GM19467 (cell line): ENCODE measurements around the gene LIMS4.
"Not testable (repeated sequence)": the region's sequence is repeated elsewhere in the genome, so short reads cannot be mapped to it uniquely, and the experiment has no call there.

Experiments used
- ATAC-seq: cut with Tn5 transposase; IDR thresholded peaks from one replicate; pipeline ENCODE4 v1.9.1; 2021; ENCODE audit warnings: mild to moderate bottlenecking, moderate library complexity; ENCODE audit not compliant: unreplicated experiment

LIMS4 gene, protein sequence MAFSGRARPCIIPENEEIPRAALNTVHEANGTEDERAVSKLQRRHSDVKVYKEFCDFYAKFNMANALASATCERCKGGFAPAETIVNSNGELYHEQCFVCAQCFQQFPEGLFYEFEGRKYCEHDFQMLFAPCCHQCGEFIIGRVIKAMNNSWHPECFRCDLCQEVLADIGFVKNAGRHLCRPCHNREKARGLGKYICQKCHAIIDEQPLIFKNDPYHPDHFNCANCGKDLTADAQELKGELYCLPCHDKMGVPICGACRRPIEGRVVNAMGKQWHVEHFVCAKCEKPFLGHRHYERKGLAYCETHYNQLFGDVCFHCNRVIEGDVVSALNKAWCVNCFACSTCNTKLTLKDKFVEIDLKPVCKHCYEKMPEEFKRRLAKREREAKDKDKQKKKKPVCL

DNA sequence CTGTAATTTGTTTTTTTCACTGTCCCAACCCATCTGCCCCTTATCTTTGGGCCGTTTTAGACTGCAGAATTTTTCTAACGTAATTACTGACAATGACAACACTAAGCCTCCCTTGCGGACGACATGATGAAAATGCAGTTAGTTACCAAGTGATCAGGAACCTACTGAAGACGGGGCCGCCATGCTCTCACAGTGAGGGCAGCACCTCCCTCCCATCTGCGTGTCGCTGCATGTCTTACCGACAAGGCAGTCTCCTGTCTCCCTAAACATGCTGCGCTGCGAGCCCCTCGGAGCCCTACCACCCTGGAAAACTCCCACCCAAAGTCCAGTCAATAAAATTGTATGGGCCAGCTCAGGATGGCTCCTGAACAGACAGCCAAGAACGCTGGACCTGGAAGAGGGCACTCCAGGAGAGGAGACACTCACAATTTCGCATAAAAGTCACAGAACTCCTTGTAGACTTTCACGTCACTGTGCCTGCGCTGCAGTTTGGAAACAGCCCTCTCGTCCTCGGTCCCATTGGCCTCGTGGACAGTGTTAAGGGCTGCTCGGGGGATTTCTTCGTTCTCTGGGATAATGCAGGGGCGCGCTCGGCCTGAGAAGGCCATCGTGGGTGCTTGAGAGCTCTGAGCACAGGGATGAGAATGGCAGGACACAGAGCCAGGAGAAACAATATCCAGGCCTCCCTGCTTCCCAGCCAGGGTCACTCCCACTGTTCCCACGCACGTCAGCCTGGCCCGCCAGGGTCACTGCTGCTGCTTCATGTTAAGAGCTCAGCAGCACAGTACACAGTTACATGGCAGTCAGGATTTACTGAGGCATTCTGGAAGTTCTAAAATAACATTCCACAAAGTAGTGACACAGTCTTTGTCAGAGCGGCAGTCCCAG is at the start of gene LIMS4:
TSS of gene LIMS4 (minus strand) at position 646 of the 888 bp plus-strand sequence. CDS start at position 608, 38 bp downstream.
- ATAC-seq: not testable (repeated sequence)

DNA sequence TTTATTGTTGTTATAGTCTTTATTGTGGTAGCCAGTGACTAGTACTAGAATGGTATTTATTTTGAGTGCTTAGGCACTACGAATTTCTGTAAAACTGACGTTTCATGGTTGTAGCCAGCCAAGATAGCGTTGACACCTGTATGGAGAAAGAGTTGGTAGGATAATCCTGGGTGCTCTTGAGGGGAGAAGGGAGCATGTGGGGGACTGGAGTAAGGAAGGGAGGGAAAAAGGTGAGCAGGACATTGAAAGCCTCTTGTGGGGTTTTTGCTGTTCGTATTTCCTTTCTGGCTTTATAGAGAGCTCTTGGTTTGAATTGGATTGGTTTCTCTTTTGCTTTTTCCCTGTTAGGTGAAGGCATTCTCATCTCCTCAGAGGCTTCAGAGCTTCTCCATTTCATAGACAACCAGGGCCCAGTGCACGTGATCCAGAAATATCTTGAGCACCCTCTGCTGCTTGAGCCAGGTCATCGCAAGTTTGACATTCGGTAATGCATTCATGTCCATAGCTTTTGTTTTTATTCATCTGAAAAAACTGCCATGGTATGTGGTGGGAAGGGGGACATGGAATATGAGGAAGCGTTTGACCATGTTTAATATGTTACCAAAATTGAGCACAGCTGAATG is 27.2 kb upstream of the LIMS4 start:
- ATAC-seq: peak; percentile 90

DNA sequence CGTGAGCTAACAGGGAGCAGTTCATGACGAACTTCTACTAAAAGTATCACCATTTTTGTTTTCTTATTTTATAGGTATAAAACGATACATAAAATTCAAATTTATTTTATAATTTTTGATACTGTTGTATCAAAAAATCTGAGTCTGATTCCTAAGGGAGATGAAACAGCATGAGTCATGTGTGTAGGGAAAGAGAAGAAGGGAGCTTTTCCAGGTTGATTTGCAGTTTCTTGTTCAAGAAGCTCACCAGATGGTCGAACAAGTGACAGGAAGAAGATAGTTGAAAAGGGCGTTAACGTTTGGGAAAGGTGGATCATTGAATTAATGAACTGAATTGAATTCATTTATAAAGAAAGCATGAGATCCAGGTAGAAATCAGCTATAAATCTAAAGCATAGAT is 23.4 kb upstream of the LIMS4 start:
- ATAC-seq: not testable (repeated sequence)

DNA sequence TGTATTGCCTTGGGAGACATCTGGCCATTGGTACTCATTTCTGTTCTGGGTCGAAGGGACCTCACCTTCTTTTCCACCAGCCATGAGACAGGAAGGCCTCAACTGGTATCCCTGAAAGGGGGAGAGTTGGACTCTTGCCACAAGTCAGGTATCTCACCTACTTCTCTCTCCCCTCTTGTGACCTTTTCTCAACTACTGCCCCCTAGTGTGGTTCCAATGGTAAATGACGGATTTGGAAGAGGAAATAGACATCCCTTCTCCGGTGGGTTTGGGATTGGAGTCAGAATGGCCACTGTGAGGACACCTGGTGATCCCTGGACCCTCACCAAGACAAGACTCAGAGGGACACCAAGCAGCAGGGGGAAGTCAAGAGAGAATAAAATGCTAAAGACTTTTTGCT is 21.9 kb upstream of the LIMS4 start:
- ATAC-seq: not testable (repeated sequence)

DNA sequence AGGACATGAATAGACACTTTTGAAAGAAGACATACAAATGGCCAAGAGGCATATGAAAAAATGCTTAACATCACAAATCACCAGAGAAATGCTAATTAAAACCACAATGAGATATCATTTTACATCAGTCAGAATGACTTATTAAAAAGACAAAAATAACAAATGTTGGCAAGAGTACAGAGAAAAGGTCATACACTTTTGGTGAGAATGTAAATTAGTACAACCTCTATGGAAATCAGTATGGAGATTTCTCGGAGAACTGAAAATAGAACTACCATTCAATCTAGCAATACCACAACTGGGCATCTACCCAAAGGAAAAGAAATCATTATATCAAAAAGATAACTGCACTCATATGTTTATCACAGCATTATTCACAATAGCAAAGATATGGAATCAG is 16.4 kb upstream of the LIMS4 start:
- ATAC-seq: not testable (repeated sequence)

DNA sequence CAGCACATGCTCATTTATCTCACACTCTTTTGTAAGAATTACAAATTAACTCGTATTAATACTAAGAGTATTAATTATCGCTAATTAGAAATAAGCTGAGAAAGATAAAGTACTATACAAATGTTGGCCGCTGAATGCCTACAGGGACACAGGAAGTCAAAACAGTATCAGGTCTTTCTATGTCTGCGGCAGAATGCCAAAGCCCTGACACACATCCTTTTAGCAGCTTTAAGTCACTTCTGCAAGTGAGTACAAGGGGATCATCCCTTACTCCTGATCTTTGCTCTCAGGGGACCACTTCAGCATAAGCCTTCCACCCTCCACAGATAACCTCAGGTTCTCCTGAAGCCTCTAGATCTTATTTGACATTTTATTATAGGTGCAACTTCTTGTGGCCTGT is 10.1 kb upstream of the LIMS4 start:
- ATAC-seq: not testable (repeated sequence)

DNA sequence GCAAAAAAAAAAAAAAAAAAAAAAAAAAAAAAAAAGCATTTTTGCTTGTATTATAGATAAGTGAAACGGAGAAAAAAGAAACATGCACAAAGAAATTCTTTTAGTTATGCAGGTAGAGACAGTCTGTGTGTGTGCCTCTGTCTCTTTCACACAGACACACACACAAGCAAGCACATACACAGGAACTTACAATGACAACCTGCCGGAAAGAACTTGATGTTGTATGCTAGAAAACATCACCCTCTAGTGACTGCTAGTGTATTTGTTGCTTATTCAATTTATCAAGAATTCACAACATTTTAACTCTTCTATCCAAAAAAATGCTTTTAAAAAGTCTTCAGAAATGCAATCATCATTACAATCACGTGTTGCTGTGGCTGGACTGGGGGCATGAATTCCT is 8.6 kb upstream of the LIMS4 start:
- not testable (repeated sequence) for ATAC-seq

DNA sequence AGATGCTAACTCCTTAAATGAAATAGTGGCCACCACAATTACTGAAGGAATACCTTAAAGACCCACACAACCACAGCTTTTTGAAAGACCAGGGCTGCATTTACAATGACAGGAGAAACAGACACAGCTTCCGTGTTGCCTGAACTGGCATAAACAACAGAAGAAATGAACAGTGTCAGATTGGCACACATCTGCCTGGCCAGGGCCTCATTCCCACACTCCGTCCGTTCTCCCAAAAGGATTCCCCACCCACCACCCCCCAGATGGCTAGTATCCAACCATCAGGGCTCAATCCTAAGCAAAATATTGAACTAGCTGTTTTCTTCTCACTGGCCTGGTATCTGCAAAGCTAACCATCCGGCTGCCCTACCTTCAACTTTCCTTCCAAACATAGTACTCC is 7.5 kb upstream of the LIMS4 start:
- ATAC-seq: not testable (repeated sequence)

DNA sequence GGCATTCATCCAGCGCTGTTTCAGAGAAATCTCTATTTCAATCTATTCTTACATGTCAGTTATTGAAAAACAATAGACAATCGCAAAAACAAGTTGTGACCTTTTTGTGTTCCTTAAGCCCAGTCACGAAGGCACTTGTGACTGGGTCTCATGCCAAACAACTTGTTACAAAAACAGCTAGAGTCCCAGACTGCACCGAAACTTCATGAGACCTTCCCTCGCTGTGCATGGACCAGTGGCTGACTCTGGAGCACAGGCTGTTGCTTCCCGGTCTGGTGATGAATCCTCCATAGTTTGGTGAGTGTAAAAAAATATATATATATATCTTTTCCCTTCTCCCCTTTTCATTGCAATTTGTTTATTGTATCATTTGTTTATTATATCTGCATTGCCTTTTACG is 4.8 kb upstream of the LIMS4 start:
- ATAC-seq: not testable (repeated sequence)

DNA sequence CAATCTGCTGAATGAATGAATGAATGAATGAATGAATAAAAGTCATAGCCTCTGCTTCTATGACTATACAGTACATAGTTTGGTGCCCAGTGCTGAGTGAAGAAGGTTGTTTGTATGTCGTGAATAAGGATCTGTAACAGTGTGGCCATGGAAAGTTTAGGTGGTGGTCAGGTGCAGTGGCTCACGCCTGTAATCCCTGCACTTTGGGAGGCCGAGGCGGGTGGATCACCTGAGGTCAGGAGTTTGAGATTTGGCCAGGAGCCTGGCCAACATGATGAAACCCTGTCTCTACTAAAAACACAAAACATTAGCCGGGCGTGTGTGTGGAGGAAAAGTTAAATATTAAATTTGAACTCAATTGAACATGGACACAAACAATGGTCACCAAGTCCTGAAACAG is 4.3 kb upstream of the LIMS4 start:
- not testable (repeated sequence) for ATAC-seq

DNA sequence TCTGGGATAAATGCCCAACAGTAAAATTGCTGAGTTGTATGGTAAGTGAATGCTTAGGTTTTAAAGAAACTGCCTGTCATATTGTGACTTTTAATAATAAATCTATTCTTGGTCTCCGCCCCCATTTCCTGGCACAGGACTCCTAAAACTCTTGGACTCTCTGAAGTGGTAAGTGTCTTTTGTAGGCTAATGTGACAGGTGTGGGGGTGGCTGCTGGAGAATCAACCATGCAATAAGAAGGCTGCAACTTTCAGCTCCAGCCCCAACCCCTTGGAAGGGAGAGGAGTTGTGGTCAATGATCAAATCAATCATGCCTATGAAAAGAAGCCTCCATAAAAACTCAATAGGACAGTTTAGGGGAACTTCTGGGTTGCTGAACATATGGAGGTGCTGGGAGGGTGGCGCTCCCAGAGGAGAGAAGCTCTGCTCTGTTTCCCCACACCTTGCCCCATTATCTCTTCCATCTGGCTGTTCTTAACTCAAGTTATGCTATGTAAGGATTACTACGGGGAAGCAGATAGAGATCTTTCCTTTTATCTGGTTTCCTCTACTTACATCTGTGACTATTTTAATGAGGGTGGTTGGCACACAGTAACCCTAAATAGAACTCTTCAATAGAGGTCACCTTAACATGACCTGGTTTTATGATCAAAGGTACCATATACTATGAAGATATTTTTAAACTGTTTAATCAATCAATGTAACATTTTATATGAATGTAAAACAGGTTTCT is 3.2 kb upstream of the LIMS4 start:
- ATAC-seq: not testable (repeated sequence)

DNA sequence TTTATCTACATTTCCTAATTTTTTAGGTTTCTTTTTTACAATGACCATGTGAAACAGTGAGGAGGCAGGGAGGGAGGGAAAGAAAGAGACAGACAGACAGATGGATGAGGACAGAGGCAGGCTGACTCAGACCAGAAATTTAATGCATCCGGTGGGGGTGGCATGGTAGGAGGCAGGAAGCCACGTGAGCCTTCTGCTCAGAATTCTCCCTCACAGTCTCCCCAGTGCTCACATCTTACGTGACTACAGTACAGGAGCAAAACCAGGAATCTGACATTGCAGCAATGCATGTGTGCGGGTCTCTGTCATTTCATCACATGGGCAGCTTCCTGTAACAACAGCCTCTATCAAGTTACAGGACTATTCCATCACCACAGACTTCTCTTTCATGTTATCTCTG is 2.3 kb upstream of the LIMS4 start:
- peak; percentile 98 for ATAC-seq

DNA sequence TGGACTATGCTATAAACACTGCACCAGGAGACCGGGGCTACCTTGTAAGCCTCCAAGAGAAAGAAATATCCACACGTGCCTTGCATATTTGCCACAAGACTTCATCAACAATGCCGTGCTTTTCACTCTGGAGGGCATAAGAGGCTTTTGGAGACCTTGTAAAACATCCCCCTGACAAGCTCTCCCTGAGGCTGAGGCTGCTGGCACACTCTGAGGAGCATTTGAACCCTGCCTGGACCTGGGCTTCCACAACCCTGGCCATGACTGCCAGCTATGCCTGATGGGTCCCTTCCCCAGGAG is 393 bp upstream of the LIMS4 start:
- ATAC-seq: not testable (repeated sequence)

DNA sequence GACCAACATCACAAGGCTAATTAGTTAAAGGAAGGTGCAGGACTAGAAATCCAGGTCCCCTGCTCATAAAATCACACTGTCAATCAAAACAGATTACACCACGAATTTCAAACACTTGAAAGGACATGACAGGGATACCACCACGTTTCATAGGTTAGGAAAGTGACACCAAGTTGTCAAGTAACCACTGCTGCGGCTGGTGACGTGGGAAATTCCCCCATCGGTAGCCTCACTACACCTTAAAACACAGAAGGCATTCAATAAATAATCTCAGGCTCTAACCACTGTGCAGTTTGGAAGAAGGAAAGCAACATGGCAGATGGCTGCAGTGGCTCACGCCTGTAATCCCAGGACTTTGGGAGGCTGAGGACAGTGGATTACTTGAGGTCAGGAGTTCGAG is 3.7 kb downstream of the LIMS4 start:
- not testable (repeated sequence) for ATAC-seq

DNA sequence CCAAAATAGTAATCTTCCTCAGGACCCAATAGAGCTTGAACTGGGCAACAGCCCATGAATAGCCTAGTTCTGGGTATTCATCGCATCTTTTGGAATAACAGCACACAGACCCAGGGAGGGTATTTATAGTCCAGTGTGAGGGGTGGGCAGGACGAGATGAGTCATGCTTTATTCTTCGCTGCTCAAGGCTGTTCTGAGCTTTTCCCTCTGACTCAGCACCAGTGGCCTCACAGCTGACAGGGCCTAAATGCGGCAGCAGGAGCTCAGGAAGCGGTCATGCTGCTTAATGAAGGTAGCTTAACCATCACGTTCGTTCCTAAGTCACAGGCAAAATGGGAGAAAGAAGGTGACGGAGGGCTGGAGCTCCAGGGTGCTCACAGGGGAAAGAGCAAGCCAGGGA is 7.3 kb downstream of the LIMS4 start:
- not testable (repeated sequence) for ATAC-seq

DNA sequence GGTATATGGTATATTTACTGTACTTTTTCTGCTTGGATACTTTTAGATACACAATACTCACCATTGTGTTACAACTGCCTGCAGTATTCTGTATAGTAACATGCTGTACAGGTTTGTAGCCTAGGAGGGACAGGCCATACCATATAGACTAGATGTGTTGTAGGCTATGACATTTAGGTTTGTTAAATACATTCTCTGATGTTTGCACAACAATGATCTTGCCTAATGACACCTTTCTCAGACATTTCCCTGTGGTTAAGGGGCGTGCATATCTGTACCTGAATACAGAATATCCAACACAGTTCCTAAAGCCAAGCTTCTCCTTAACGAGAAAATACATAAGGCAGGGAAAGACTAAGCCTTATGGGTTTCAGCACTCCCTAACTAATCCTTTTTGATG is 10.2 kb downstream of the LIMS4 start:
- not testable (repeated sequence) for ATAC-seq

DNA sequence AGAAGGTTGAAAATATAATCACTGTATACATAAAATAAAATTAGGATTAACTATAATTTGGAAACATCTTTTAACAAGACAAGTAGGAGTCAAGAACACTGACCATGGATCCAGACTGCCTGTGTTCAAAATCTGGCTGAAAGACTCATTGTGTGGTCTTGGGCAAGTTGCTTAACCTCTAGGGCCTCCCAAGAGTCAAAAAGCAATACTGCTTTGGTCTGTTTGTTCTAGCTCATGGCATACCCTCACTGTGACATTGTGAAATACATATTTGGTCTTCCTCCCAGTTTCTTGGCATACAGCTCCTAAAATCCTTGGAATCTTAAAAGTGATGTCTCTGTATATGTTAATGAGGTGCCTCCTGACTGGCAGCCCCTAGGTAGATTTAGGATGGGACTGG is 12.3 kb downstream of the LIMS4 start:
- not testable (repeated sequence) for ATAC-seq

DNA sequence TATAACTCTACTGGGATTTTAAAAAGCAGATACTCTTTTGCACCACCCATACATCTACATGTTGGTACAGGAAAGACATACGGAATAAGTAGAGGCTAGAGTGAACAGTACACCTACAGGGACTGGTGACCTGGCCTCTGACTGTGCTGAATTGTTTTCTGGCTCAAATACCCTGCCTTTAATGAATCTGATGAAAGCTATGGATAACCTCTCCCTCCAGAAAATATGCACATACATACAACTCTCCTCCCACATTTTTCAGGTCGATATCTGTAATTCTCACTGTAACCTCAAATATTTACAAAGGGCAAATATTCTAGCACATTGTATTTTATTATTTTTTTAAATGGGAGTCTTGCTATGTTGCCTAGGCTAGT is 15.4 kb downstream of the LIMS4 start:
- not testable (repeated sequence) for ATAC-seq

DNA sequence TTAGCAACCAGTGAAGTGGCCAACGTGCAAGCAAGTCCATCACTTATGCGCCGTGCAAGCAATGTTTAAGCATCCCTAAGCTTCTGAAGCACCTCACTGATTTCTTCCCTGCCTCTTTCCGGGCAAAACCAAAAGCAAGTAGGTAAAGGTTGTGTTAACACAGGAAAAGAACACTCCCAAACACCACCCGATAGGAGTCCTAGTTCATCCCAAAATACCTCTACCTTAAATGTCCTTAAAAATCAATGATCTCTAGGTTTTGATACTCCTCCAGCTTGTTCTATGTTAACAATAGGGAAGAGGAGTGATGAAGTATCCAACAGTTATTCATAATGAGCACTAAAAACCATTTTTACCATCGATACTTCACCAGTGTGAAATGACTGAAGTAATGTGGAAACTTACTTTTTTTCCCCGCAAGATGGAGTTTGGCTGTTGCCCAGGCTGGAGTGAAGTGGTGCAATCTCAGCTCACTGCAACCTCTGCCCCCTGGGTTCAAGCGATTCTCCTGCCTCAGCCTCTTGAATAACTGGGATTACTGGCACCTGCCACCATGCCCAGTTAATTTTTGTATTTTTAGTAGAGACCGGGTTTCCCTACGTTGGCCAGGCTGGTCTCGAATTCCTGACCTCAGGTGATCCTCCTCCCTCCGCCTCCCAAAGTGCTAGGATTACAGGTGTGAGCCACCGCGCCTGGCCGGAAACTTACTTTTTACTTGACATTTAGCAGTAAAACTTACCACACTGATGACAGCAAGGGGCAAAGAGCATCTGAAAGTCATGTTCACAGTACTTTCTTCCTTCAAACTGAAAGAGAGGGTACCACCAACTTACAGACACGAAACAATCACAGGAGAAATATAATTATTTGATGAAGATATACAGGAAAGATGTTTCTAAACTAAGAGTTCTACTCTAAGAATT is 16.1 kb downstream of the LIMS4 start:
- ATAC-seq: not testable (repeated sequence)
